Kidney (tissue), 14 donors: ENCODE data around the gene UST. TPM values are rescaled to one million over a fixed set of nuclear protein-coding genes. Genes with fewer than 3 reads are reported as not detected.
"Not testable (repeated sequence)": the region's sequence is repeated elsewhere in the genome, so short reads cannot be mapped to it uniquely, and the experiment has no call there.

ENCODE experiments used
- DNase-seq, 5 donors: peaks; one replicate each; pipeline ENCODE4 v3.0.0-alpha.2; 2013 to 2020
- FAIRE-seq: peaks from 2 replicates; lab custom pipeline; 2012; peaks lifted over from hg19 to GRCh38; lab: Jason Lieb, UNC
- H3K27ac ChIP-seq, 2 donors: one replicate each; pipeline ENCODE4 v1.7.0; 2013; ENCODE audit warnings: low read depth in 2 of 2, low read length in 2 of 2, inconsistent platforms in 1 of 2
- H3K27me3 ChIP-seq: one replicate; pipeline ENCODE4 v1.7.1; 2013; ENCODE audit warnings: low read length, inconsistent platforms; ENCODE audit not compliant: control insufficient read depth, insufficient read depth
- H3K36me3 ChIP-seq, 3 donors: one replicate each; pipeline versions ENCODE4 v1.7.0 to v1.7.1; 2013; ENCODE audit warnings: low read length in 3 of 3, control low read depth in 1 of 3, inconsistent platforms in 1 of 3; ENCODE audit not compliant: insufficient read depth in 3 of 3, control insufficient read depth in 2 of 3
- H3K4me1 ChIP-seq, 3 donors: one replicate each; pipeline versions ENCODE4 v1.7.0 to v1.7.1; 2013; ENCODE audit warnings: low read length in 3 of 3, inconsistent platforms in 1 of 3, low read depth in 1 of 3; ENCODE audit not compliant: control insufficient read depth in 2 of 3, insufficient read depth in 2 of 3
- H3K4me3 ChIP-seq, 3 donors: one replicate each; pipeline versions ENCODE4 v1.7.0 to v1.8.1; 2013; ENCODE audit warnings: low read length in 3 of 3, control low read depth in 1 of 3, inconsistent platforms in 1 of 3
- H3K9ac ChIP-seq, 3 donors: one replicate each; pipeline versions ENCODE4 v1.7.0 to v1.7.1; 2013; ENCODE audit warnings: low read length in 3 of 3, control low read depth in 1 of 3, inconsistent platforms in 1 of 3
- H3K9me3 ChIP-seq, 3 donors: one replicate each; pipeline versions ENCODE4 v1.7.0 to v1.7.1; 2013; ENCODE audit warnings: low read length in 3 of 3, control low read depth in 1 of 3, inconsistent platforms in 1 of 3; ENCODE audit not compliant: control insufficient read depth in 2 of 3, insufficient read depth in 1 of 3
- intact Hi-C: fragments of 100-400 bp; cut with DNase I; formaldehyde crosslinking; loops from one replicate; pipeline ENCODE4 v1.11.1; 2022
- polyA plus RNA-seq: library from polyadenylated mRNA; stranded (reverse); fragments of 350-450 nt; fragmentation: Illumina TruSeq; extraction: RNeasy Lipid Tissue Mini Kit (QIAGEN cat#74804); gene quantifications from one replicate; pipeline ENCODE4 v1.2.3, GENCODE V29; 2014; ENCODE audit warnings: low read depth, low replicate concordance; ENCODE audit not compliant: insufficient read depth
- total RNA-seq: library from RNA; stranded (reverse); fragmentation: NEBNext Ultra II Directional; extraction: Animal tissue kit (Norgen Biotek cat#: 25700); gene quantifications from one replicate; pipeline ENCODE4 v1.2.1, GENCODE V29; 2021
- TF ChIP-seq, protein P1 (sequence below): IDR thresholded peaks from 3 replicates; pipeline ENCODE4 v1.5.1; 2012; ENCODE audit warnings: mild to moderate bottlenecking, moderate library complexity, borderline replicate concordance; ENCODE audit not compliant: insufficient read depth; ENCODE audit errors: extremely low read depth
- donor health status: control.
- donor health status: control.
- donor health status: control.
- donor health status: control.
- donor health status: control.
- donor health status: DM: yes; HTN: yes; CAD: no.
- donor health status: Normal renal cell carcinoma (clear cell type).

UST gene
- total and polyA plus RNA-seq, 2 donors from 2014 or later: 3.2 to 4.2 TPM

DNA sequence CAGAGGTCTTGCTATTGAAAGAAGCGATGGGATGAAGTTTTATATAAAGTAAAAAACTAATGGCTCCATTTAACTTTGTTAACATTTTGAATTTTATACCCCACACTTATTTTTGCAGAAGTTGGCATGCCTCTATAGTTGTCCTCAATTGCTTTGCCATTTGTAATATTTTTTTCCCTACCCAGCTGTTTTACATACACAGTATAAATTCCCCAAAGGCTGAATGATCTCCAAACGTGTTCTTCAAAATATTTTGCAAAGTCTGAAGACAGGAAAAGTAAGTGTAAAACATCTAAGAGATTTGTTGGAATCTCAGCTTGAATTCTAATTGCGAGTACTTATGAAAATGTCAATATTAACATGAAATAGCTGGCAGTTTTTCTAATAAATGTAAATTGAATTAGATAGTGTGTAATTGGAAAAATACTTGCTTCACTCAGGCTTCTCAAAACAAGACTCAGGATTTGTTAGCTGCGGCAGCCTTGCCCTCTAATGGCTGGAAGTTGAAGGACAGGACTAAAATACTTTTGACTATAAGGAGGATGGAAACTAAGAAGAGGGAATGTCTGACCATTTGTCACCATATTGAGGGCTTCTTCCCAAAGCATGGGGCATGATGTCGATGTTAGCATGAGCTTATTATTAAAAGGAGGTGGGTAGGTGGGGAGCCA is 226.8 kb downstream of the UST start:
- Histone ChIP-seq H3K36me3 (no peaks in the 10 kb centered on the region), H3K27ac (no peak overlapping the region), H3K4me3 (no peak overlapping the region), H3K9ac (no peak overlapping the region), H3K9me3 (no peaks in the 10 kb centered on the region), H3K27me3 (no peaks in the 10 kb centered on the region), H3K4me1 (no peaks in the 10 kb centered on the region)
- intact Hi-C loops: no loop called here
- TF ChIP-seq, protein P1, sequence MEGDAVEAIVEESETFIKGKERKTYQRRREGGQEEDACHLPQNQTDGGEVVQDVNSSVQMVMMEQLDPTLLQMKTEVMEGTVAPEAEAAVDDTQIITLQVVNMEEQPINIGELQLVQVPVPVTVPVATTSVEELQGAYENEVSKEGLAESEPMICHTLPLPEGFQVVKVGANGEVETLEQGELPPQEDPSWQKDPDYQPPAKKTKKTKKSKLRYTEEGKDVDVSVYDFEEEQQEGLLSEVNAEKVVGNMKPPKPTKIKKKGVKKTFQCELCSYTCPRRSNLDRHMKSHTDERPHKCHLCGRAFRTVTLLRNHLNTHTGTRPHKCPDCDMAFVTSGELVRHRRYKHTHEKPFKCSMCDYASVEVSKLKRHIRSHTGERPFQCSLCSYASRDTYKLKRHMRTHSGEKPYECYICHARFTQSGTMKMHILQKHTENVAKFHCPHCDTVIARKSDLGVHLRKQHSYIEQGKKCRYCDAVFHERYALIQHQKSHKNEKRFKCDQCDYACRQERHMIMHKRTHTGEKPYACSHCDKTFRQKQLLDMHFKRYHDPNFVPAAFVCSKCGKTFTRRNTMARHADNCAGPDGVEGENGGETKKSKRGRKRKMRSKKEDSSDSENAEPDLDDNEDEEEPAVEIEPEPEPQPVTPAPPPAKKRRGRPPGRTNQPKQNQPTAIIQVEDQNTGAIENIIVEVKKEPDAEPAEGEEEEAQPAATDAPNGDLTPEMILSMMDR: peak; percentile 22
- FAIRE-seq: no peak
- DNase-seq: peak in 3 of 5 donors; percentile 25 to 69 (median 58)

DNA sequence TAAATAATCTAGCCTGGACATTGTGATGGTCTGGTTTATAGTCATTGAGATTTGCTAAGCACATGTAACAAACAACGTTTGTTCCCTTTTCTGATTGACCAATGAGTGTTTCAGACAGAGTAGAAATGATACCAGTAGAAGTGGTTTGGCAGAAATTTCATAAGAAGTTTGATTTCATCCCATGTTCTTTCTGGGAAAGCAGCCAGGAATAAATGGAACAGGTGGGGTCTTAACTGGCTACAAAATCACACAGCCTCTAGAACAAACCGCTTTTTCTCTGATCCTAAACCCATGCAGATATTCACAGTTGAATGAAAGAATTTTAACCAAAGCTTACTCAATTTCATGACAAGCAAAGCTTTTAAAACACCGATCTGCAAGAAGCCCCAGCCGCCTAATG is 227.5 kb downstream of the UST start:
- H3K9me3 ChIP-seq: no peaks in the 10 kb centered on the region
- H3K27ac ChIP-seq: no peak overlapping the region
- TF ChIP-seq, protein P1: no peak
- DNase-seq (no peak), FAIRE-seq (no peak)
- no peaks in the 10 kb centered on the region for H3K27me3 ChIP-seq
- H3K4me3 ChIP-seq: no peak overlapping the region
- no peak overlapping the region for H3K9ac ChIP-seq
- H3K4me1 ChIP-seq: no peaks in the 10 kb centered on the region
- no peaks in the 10 kb centered on the region for H3K36me3 ChIP-seq
- intact Hi-C loops: no loop called here

DNA sequence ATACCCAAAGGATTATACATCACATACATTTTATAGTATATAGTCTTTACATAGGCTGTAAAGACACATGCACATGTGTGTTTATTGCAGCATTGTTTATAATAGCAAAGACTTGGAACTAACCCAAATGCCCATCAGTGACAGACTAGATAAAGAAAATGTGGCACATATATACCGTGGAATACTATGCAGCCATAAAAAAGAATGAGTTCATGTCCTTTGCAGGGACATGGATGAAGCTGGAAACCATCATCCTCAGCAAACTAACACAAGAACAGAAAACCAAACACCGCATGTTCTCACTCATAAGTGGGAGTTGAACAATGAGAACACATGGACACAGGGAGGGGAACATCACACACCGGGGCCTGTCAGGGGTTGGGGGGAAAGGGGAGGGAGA is 231.5 kb downstream of the UST start:
- DNase-seq, H3K27ac ChIP-seq, FAIRE-seq, intact Hi-C loops, H3K27me3 ChIP-seq, H3K9me3 ChIP-seq, H3K4me1 ChIP-seq, H3K36me3 ChIP-seq, H3K9ac ChIP-seq, H3K4me3 ChIP-seq: not testable (repeated sequence)

DNA sequence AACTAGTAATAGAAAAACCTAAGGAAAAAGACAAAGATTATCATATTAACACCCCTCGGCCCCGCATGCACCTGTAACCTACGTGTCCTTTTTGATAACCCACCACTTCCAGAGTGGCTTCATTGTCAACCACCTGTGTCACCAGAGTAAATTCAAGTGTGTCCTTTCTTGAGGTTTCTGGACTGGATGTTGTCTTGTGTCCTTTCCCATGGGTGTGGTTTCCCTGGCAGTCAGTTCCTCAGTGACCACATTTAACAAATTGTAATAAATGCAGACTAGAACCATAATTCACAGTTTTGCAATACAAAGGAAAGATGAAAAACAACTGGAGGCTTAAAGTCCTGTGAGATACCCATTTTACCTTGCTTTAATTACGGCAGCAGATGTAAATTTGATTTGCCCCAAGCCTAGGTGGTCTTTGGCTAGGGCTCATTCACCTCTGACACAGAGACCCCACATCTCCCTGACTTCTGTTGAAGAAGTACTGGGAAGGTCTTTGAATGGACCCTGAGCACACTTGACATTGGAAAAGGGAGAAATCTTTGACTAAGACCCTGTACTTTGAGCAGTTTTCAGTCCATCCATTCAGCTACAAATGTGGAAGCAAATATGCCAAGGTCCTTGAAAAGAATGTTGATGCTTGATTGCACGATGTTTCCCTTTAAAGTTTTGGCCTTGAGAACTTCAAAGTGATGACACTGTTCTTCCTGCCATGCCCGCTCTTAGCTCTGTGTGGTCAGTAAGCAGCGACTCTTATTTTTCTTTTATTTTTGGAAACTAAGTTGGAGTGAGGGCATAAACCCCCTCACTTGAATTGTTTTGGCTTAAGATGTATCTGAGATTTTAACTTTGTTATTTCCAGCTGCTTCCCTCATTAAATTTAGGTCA is 232.4 kb downstream of the UST start:
- FAIRE-seq (no peak), DNase-seq (no peak)
- TF ChIP-seq, protein P1: no peak
- Histone ChIP-seq H3K36me3 (no peaks in the 10 kb centered on the region), H3K9ac (no peak overlapping the region), H3K4me1 (no peaks in the 10 kb centered on the region), H3K9me3 (no peaks in the 10 kb centered on the region), H3K4me3 (no peak overlapping the region), H3K27ac (no peak overlapping the region), H3K27me3 (no peaks in the 10 kb centered on the region)
- intact Hi-C loops: no loop called here
